A549 (cell line): ENCODE data around the gene SLC31A1. TPM values are rescaled to one million over a fixed set of nuclear protein-coding genes. Genes with fewer than 3 reads are reported as not detected.

Experiments
- ATAC-seq, 2 experiments: fragments of 200-7000 bp in 1 of 2; fragments of >200 bp in 1 of 2; cut with Nextera tagmentation in 1 of 2; cut with Tn5 transposase in 1 of 2; 3 replicates each; pipeline versions ENCODE4 v1.8.0 to v1.9.1; 2018 to 2020; ENCODE audit warnings: mild to moderate bottlenecking in 1 of 2, moderate library complexity in 1 of 2
- CTCF ChIA-PET: fragments of 300-600 bp; sonication (Branson Sonifier 250); formaldehyde crosslinking; extraction: SDS; loops from one replicate; lab custom pipeline; 2021; ENCODE audit warnings: antibody characterized with exemption, inconsistent platforms; lab: Yijun Ruan, JAX
- POLR2A ChIA-PET: fragments of 350-600 bp; formaldehyde crosslinking; extraction: SDS; loops from one replicate; lab custom pipeline; 2021; ENCODE audit warnings: antibody characterized with exemption, inconsistent platforms; lab: Yijun Ruan, JAX
- DNase-seq, 2 experiments: peaks; one replicate each; pipeline versions ENCODE4 v3.0.0 to v3.0.0-alpha.2; 2011 to 2016; ENCODE audit warnings: low read depth in 1 of 2, low spot score in 1 of 2
- FAIRE-seq: peaks from 2 replicates; lab custom pipeline; 2011; peaks lifted over from hg19 to GRCh38; lab: Jason Lieb, UNC
- H3K27ac ChIP-seq, 2 experiments: fragments of >200 bp; sonication (Bioruptor Twin); formaldehyde crosslinking; 3 replicates each; pipeline ENCODE4 v1.5.1; 2016 to 2017
- H3K4me1 ChIP-seq: fragments of >200 bp; sonication (Bioruptor Twin); formaldehyde crosslinking; 3 replicates; pipeline ENCODE4 v1.6.1; 2016
- H3K4me2 ChIP-seq: fragments of >200 bp; sonication (Bioruptor Twin); formaldehyde crosslinking; 3 replicates; pipeline ENCODE4 v1.6.1; 2016
- H3K4me3 ChIP-seq: fragments of >200 bp; sonication (Bioruptor Twin); formaldehyde crosslinking; 3 replicates; pipeline ENCODE4 v1.5.1; 2016
- H3K9me3 ChIP-seq: fragments of >200 bp; sonication (Bioruptor Twin); formaldehyde crosslinking; 3 replicates; pipeline ENCODE4 v1.6.1; 2016
- BHLHE40 ChIP-seq: IDR thresholded peaks from 2 replicates; pipeline ENCODE4 v1.6.1; 2012; ENCODE audit warnings: low read depth, low read length, inconsistent platforms
- CBX2 ChIP-seq: fragments of 200-600 bp; sonication (generic); IDR thresholded peaks from 2 replicates; pipeline ENCODE4 v1.6.1; 2016; ENCODE audit warnings: low read depth, mild to moderate bottlenecking, borderline replicate concordance
- CBX8 ChIP-seq: fragments of 200-600 bp; sonication (generic); IDR thresholded peaks from 2 replicates; pipeline ENCODE4 v1.6.1; 2016
- EHF ChIP-seq: fragments of 250-450 bp; sonication (Bioruptor Pico); IDR thresholded peaks from 2 replicates; pipeline ENCODE4 v1.5.0; 2020; ENCODE audit warnings: mild to moderate bottlenecking
- ESRRA ChIP-seq: fragments of 150-350 bp; IDR thresholded peaks from 2 replicates; pipeline ENCODE4 v1.6.1; 2014; ENCODE audit warnings: mild to moderate bottlenecking, low read length, borderline replicate concordance
- HOXA7 ChIP-seq: fragments of 250-450 bp; sonication (Bioruptor Pico); IDR thresholded peaks from 2 replicates; pipeline ENCODE4 v1.5.0; 2020; ENCODE audit warnings: mild to moderate bottlenecking, moderate library complexity
- HOXB5 ChIP-seq: fragments of 250-450 bp; sonication (Bioruptor Pico); IDR thresholded peaks from 2 replicates; pipeline ENCODE4 v1.5.0; 2020; ENCODE audit warnings: mild to moderate bottlenecking, moderate library complexity
- JUNB ChIP-seq: fragments of >200 bp; sonication (Bioruptor Twin); formaldehyde crosslinking; IDR thresholded peaks from 2 replicates; pipeline ENCODE4 v1.6.1; 2016
- MAX ChIP-seq: IDR thresholded peaks from 2 replicates; pipeline ENCODE4 v1.6.1; 2012
- MYC ChIP-seq: IDR thresholded peaks from 2 replicates; pipeline ENCODE4 v1.6.1; 2012; ENCODE audit warnings: mild to moderate bottlenecking, inconsistent platforms, low read length, improper control_type of control experiment, borderline replicate concordance
- POLR2AphosphoS2 ChIP-seq: conservative IDR thresholded peaks from 2 replicates; pipeline ENCODE4 v1.6.1; 2012; ENCODE audit warnings: low read length, improper control_type of control experiment, inconsistent platforms
- RAD21 ChIP-seq, 2 experiments: fragments of >200 bp in 1 of 2; sonication (Bioruptor Twin) in 1 of 2; formaldehyde crosslinking in 1 of 2; IDR thresholded peaks in 1 of 2; conservative IDR thresholded peaks in 1 of 2; 2 replicates in 1 of 2; 3 replicates in 1 of 2; pipeline ENCODE4 v1.6.1; 2012 to 2018; ENCODE audit warnings: inconsistent platforms in 1 of 2
- RARB ChIP-seq: fragments of 250-450 bp; sonication (Bioruptor Pico); IDR thresholded peaks from 2 replicates; pipeline ENCODE4 v1.8.0; 2021; ENCODE audit warnings: mild to moderate bottlenecking, moderate library complexity
- REST ChIP-seq: fragments of 200-600 bp; sonication (generic); IDR thresholded peaks from 2 replicates; pipeline ENCODE4 v1.6.1; 2016; ENCODE audit warnings: antibody characterized with exemption, mild to moderate bottlenecking, moderate library complexity
- RNF2 ChIP-seq: fragments of 200-600 bp; sonication (generic); IDR thresholded peaks from 2 replicates; pipeline ENCODE4 v1.6.1; 2016; ENCODE audit warnings: low read depth, mild to moderate bottlenecking, antibody characterized with exemption, moderate library complexity, borderline replicate concordance
- SMC3 ChIP-seq: fragments of >200 bp; sonication (Bioruptor Twin); formaldehyde crosslinking; IDR thresholded peaks from 3 replicates; pipeline ENCODE4 v1.6.1; 2018; ENCODE audit warnings: inconsistent platforms
- USF2 ChIP-seq: fragments of 450-650 bp; IDR thresholded peaks from 2 replicates; pipeline ENCODE4 v1.6.1; 2014; ENCODE audit warnings: antibody characterized with exemption
- ZSCAN20 ChIP-seq: fragments of 250-450 bp; sonication (Bioruptor Pico); IDR thresholded peaks from 2 replicates; pipeline ENCODE4 v1.8.0; 2022; ENCODE audit warnings: mild to moderate bottlenecking, moderate library complexity
- WGBS: methylation state at CpG from one replicate; pipeline ENCODE4 v1.1.6; 2017; ENCODE audit errors: missing lambda C conversion rate; 5-methylcytosine and 5-hydroxymethylcytosine counted together
- polyA plus RNA-seq, 4 experiments: library from polyadenylated mRNA; depleted of rRNA in 3 of 4; stranded (reverse); fragments of >200 nt; fragmentation: RNase III in 1 of 4; extraction: RNeasy Plus Mini Kit Qiagen cat#74134 plus additional on column Dnase treatment in 1 of 4; gene quantifications; 2 replicates in 3 of 4; 3 replicates in 1 of 4; pipeline ENCODE4 v1.2.3, GENCODE V29; 2011 to 2017

The SLC31A1 gene
- polyA plus RNA-seq, 2 of the 4 experiments (the other 2 are of a cell fraction) = 24.2 to 27.9 TPM

- TF ChIP-seq HOXA7 (CRISPR knock-in tag) = no peak
These were observed 88.0 kb downstream of the SLC31A1 start (continued) for GRCh38 chr9:113309204-113309813.

GRCh38 chr9:113310538-113310937 is 89.2 kb downstream of the SLC31A1 start:
- H3K4me1 ChIP-seq = no peaks in the 10 kb centered on the region
- WGBS = 65% methylated on average over 3 of the region's 3 CpGs
- no peak overlapping the region for H3K4me2 ChIP-seq
- POLR2A ChIA-PET = no interaction called here
- no peaks in the 10 kb centered on the region for H3K9me3 ChIP-seq
- CTCF ChIA-PET = interaction anchor here (0.8 to 6.7 kb wide), 13 partner anchors 9 to 345 kb away, joined by 3 to 52 read pairs (median 6); partner anchors contain the start of genes ALAD, C9orf43 and POLE3
- DNase-seq = no peak
- TF ChIP-seq ZSCAN20 (CRISPR knock-in tag) (no peak), POLR2AphosphoS2 (no peak), MYC (no peak), JUNB (no peak), MAX (no peak), EHF (CRISPR knock-in tag) (no peak), SMC3 (no peak), REST (no peak), HOXA7 (CRISPR knock-in tag) (no peak), BHLHE40 (no peak), CBX8 (no peak), USF2 (no peak), ESRRA (no peak), RARB (no peak)
- H3K27ac ChIP-seq = no peak overlapping the region
- H3K4me3 ChIP-seq = no peak overlapping the region
- no peak for FAIRE-seq
- ATAC-seq = no peak

- ATAC-seq = no peak
- TF ChIP-seq HOXB5 (CRISPR knock-in tag) (no peak), RNF2 (no peak), CBX2 (no peak), EHF (CRISPR knock-in tag) (no peak), RAD21 (conservative IDR thresholded peaks at IDR 0.05 in 1 of 2, IDR thresholded peaks at IDR 0.05 in 1 of 2) (no peak)
- TF ChIP-seq, all 56 proteins: peak for 0
- no peaks in the 10 kb centered on the region for H3K4me1 ChIP-seq
- WGBS = 68% methylated on average over 3 of the region's 3 CpGs
- no peaks in the 10 kb centered on the region for H3K9me3 ChIP-seq
- DNase-seq (no peak), FAIRE-seq (no peak)
- CTCF ChIA-PET = interaction anchor here (0.7 to 6.7 kb wide), 8 partner anchors 11 to 593 kb away, joined by 3 to 52 read pairs (median 5); partner anchors contain the start of genes ALAD, C9orf43 and POLE3
- no peak overlapping the region for H3K4me2 ChIP-seq
- H3K4me3 ChIP-seq = no peak overlapping the region
- no peak overlapping the region for H3K27ac ChIP-seq
- POLR2A ChIA-PET = no interaction called here
These were observed 90.6 kb downstream of the SLC31A1 start for GRCh38 chr9:113311961-113312360.
